ENCODE measurements around the gene ABHD11.

GRCh38 chr7:73740771-73741170, 2.2 kb upstream of the ABHD11 start:
- TF ChIP-seq, protein P1, sequence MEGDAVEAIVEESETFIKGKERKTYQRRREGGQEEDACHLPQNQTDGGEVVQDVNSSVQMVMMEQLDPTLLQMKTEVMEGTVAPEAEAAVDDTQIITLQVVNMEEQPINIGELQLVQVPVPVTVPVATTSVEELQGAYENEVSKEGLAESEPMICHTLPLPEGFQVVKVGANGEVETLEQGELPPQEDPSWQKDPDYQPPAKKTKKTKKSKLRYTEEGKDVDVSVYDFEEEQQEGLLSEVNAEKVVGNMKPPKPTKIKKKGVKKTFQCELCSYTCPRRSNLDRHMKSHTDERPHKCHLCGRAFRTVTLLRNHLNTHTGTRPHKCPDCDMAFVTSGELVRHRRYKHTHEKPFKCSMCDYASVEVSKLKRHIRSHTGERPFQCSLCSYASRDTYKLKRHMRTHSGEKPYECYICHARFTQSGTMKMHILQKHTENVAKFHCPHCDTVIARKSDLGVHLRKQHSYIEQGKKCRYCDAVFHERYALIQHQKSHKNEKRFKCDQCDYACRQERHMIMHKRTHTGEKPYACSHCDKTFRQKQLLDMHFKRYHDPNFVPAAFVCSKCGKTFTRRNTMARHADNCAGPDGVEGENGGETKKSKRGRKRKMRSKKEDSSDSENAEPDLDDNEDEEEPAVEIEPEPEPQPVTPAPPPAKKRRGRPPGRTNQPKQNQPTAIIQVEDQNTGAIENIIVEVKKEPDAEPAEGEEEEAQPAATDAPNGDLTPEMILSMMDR (IDR thresholded peaks at IDR 0.05), result no peak
- no peak for TF ChIP-seq POLR2A (IDR thresholded peaks at IDR 0.05)

All from uterus (tissue), 2 donors.